HuH-7.5 (cell line): ENCODE measurements around the gene A2ML1.
A peak's percentile ranks its signal among the peaks of the same experiment; 100 is the strongest.
"Not testable (repeated sequence)": the region's sequence is repeated elsewhere in the genome, so short reads cannot be mapped to it uniquely, and the experiment has no call there.

Experiments used
- DNase-seq: peaks from one replicate; pipeline ENCODE4 v3.0.0; 2011; ENCODE audit warnings: low spot score

The A2ML1 gene

GRCh38 chr12:8822298-8822697 lies at the start of gene A2ML1:
TSS of gene A2ML1 (plus strand) at chr12:8822621. CDS start at chr12:8822652, 31 bp downstream.
- no peak for DNase-seq

- DNase-seq: no peak
Measured at GRCh38 chr12:8773461-8773860, 49.0 kb upstream of the A2ML1 start.

- DNase-seq: no peak
Measured at GRCh38 chr12:8779281-8779680, 43.1 kb upstream of the A2ML1 start.

- DNase-seq: no peak
Measured at GRCh38 chr12:8779862-8780261, 42.6 kb upstream of the A2ML1 start.

GRCh38 chr12:8780389-8780788 lies 42.0 kb upstream of the A2ML1 start:
- DNase-seq: peak; percentile 30

- DNase-seq: no peak
Measured at GRCh38 chr12:8781381-8782127, 40.9 kb upstream of the A2ML1 start.

- no peak for DNase-seq
Measured at GRCh38 chr12:8784290-8784888, 38.0 kb upstream of the A2ML1 start.

GRCh38 chr12:8785499-8785898 lies 36.9 kb upstream of the A2ML1 start:
- no peak for DNase-seq

GRCh38 chr12:8787206-8787605 lies 35.2 kb upstream of the A2ML1 start:
- not testable (repeated sequence) for DNase-seq

- not testable (repeated sequence) for DNase-seq
Measured at GRCh38 chr12:8788706-8789105, 33.7 kb upstream of the A2ML1 start.

- not testable (repeated sequence) for DNase-seq
Measured at GRCh38 chr12:8789341-8790013, 32.9 kb upstream of the A2ML1 start.

GRCh38 chr12:8793226-8793625 lies 29.2 kb upstream of the A2ML1 start:
- not testable (repeated sequence) for DNase-seq

GRCh38 chr12:8794611-8795010 lies 27.8 kb upstream of the A2ML1 start:
- not testable (repeated sequence) for DNase-seq

GRCh38 chr12:8796831-8797626 lies 25.4 kb upstream of the A2ML1 start:
- DNase-seq: no peak

GRCh38 chr12:8801213-8801612 lies 21.2 kb upstream of the A2ML1 start:
- DNase-seq: not testable (repeated sequence)

GRCh38 chr12:8804833-8805232 lies 17.6 kb upstream of the A2ML1 start:
- not testable (repeated sequence) for DNase-seq

- DNase-seq: not testable (repeated sequence)
Measured at GRCh38 chr12:8805487-8805886, 16.9 kb upstream of the A2ML1 start.

GRCh38 chr12:8807084-8807483 lies 15.3 kb upstream of the A2ML1 start:
- not testable (repeated sequence) for DNase-seq

GRCh38 chr12:8810112-8810511 lies 12.3 kb upstream of the A2ML1 start:
- DNase-seq: not testable (repeated sequence)

GRCh38 chr12:8813572-8814357 lies 8.7 kb upstream of the A2ML1 start:
- no peak for DNase-seq

GRCh38 chr12:8816448-8817050 lies 5.9 kb upstream of the A2ML1 start:
- DNase-seq: no peak
